ENCODE results near the gene MYH14. TPM values are rescaled to one million over a fixed set of nuclear protein-coding genes. Genes with fewer than 3 reads are reported as not detected.

The MYH14 gene
- total and polyA plus RNA-seq, 2 experiments from 2014 or later: 1.8 to 3.0 TPM

- peak overlapping the region; percentile 31 for H3K4me3 ChIP-seq
- peaks cover 11% of the 10 kb centered on the region for H3K4me1 ChIP-seq (ENCODE audit: low read depth)
- peak in 1 of 2 donors; percentile 67 for DNase-seq (ENCODE audit: low read depth in 1 of 2, low spot score in 1 of 2)
- no peaks in the 10 kb centered on the region for H3K27me3 ChIP-seq
- TF ChIP-seq CTCF (IDR thresholded peaks at IDR 0.05; ENCODE audit: low read depth, low read length): no peak
- H3K9me3 ChIP-seq (ENCODE audit: low read depth): no peaks in the 10 kb centered on the region
- H3K27ac ChIP-seq: peak overlapping the region; percentile 80
- H3K36me3 ChIP-seq: no peaks in the 10 kb centered on the region
Measured at GRCh38 chr19:50315773-50316448, 112.5 kb downstream of the MYH14 start.

- Histone ChIP-seq H3K4me1 (ENCODE audit: low read depth) (peaks cover 11% of the 10 kb centered on the region), H3K27ac (no peak overlapping the region), H3K27me3 (no peaks in the 10 kb centered on the region), H3K4me3 (no peak overlapping the region), H3K36me3 (no peaks in the 10 kb centered on the region), H3K9me3 (ENCODE audit: low read depth) (no peaks in the 10 kb centered on the region)
- no peak for TF ChIP-seq CTCF (IDR thresholded peaks at IDR 0.05; ENCODE audit: low read depth, low read length)
- DNase-seq (ENCODE audit: low read depth in 1 of 2, low spot score in 1 of 2): no peak
Measured at GRCh38 chr19:50317115-50317514, 113.7 kb downstream of the MYH14 start.

GRCh38 chr19:50318438-50318837, 115.0 kb downstream of the MYH14 start:
- no peak for DNase-seq (ENCODE audit: low read depth in 1 of 2, low spot score in 1 of 2)
- no peak for TF ChIP-seq CTCF (IDR thresholded peaks at IDR 0.05; ENCODE audit: low read depth, low read length)

GRCh38 chr19:50319156-50319555, 115.7 kb downstream of the MYH14 start:
- Histone ChIP-seq H3K36me3 (peaks cover 9% of the 10 kb centered on the region), H3K4me3 (no peak overlapping the region), H3K9me3 (ENCODE audit: low read depth) (no peaks in the 10 kb centered on the region), H3K27me3 (no peaks in the 10 kb centered on the region), H3K4me1 (ENCODE audit: low read depth) (peaks cover 8% of the 10 kb centered on the region), H3K27ac (no peak overlapping the region)
- no peak for TF ChIP-seq CTCF (IDR thresholded peaks at IDR 0.05; ENCODE audit: low read depth, low read length)
- DNase-seq (ENCODE audit: low read depth in 1 of 2, low spot score in 1 of 2): no peak

More at GRCh38 chr19:50318438-50318837, 115.0 kb downstream of the MYH14 start:
- H3K9me3 ChIP-seq (ENCODE audit: low read depth): no peaks in the 10 kb centered on the region
- H3K27me3 ChIP-seq: no peaks in the 10 kb centered on the region
- no peak overlapping the region for H3K27ac ChIP-seq
- H3K4me3 ChIP-seq: no peak overlapping the region
- peaks cover 11% of the 10 kb centered on the region for H3K4me1 ChIP-seq (ENCODE audit: low read depth)
- peaks cover 8% of the 10 kb centered on the region for H3K36me3 ChIP-seq

- no peak for DNase-seq (ENCODE audit: low read depth in 1 of 2, low spot score in 1 of 2)
Measured at GRCh38 chr19:50320051-50320450, 116.6 kb downstream of the MYH14 start.

More at GRCh38 chr19:50320051-50320450, 116.6 kb downstream of the MYH14 start:
- TF ChIP-seq CTCF (IDR thresholded peaks at IDR 0.05; ENCODE audit: low read depth, low read length): no peak
- no peaks in the 10 kb centered on the region for H3K9me3 ChIP-seq (ENCODE audit: low read depth)
- no peaks in the 10 kb centered on the region for H3K27me3 ChIP-seq
- H3K27ac ChIP-seq: no peak overlapping the region
- H3K4me3 ChIP-seq: no peak overlapping the region
- peaks cover 9% of the 10 kb centered on the region for H3K36me3 ChIP-seq
- peaks cover 2% of the 10 kb centered on the region for H3K4me1 ChIP-seq (ENCODE audit: low read depth)

Measured in cardiac muscle cell (in vitro differentiated cells and primary cell).